IMR-90 (cell line): Measurements from ENCODE around the gene LGI4.

ENCODE experiments used
- BHLHE40 ChIP-seq: fragments of 150-350 bp; IDR thresholded peaks from 2 replicates; pipeline ENCODE4 v1.6.1; 2016; ENCODE audit warnings: mild to moderate bottlenecking, low read depth, low read length
- FOS ChIP-seq: fragments of 150-350 bp; IDR thresholded peaks from 2 replicates; pipeline ENCODE4 v1.6.1; 2016; ENCODE audit warnings: low read depth, low read length
- MAFK ChIP-seq: IDR thresholded peaks from 2 replicates; pipeline ENCODE4 v1.6.1; 2012; ENCODE audit warnings: low read depth, low read length, improper control_type of control experiment
- MAZ ChIP-seq: IDR thresholded peaks from 2 replicates; pipeline ENCODE4 v1.6.1; 2012; ENCODE audit warnings: low read depth, mild to moderate bottlenecking, low read length, improper control_type of control experiment, moderate library complexity, borderline replicate concordance
- NFE2L2 ChIP-seq: fragments of 150-350 bp; IDR thresholded peaks from 2 replicates; pipeline ENCODE4 v1.6.1; 2016; ENCODE audit warnings: low read depth, mild to moderate bottlenecking, low read length
- POLR2A ChIP-seq: IDR thresholded peaks from 2 replicates; pipeline ENCODE4 v1.6.1; 2012; ENCODE audit warnings: mild to moderate bottlenecking, low read depth, low read length
- RAD21 ChIP-seq: IDR thresholded peaks from 2 replicates; pipeline ENCODE4 v1.6.1; 2012; ENCODE audit warnings: low read length, improper control_type of control experiment
- RCOR1 ChIP-seq: IDR thresholded peaks from 2 replicates; pipeline ENCODE4 v1.6.1; 2012; ENCODE audit warnings: mild to moderate bottlenecking, low read length, improper control_type of control experiment; ENCODE audit not compliant: insufficient replicate concordance
- SMC3 ChIP-seq: fragments of 150-350 bp; IDR thresholded peaks from 2 replicates; pipeline ENCODE4 v1.6.1; 2016; ENCODE audit warnings: low read depth, mild to moderate bottlenecking, antibody characterized with exemption, low read length, moderate library complexity
- TF ChIP-seq, protein P1 (sequence below): conservative IDR thresholded peaks from 2 replicates; pipeline ENCODE4 v1.5.1; 2012; ENCODE audit warnings: mild to moderate bottlenecking, low read depth, low read length, improper control_type of control experiment
- TF ChIP-seq, protein P2 (sequence below): fragments of 150-350 bp; IDR thresholded peaks from 2 replicates; pipeline ENCODE4 v1.6.1; 2016; ENCODE audit warnings: low read depth, mild to moderate bottlenecking, low read length, moderate library complexity, borderline replicate concordance

DNA sequence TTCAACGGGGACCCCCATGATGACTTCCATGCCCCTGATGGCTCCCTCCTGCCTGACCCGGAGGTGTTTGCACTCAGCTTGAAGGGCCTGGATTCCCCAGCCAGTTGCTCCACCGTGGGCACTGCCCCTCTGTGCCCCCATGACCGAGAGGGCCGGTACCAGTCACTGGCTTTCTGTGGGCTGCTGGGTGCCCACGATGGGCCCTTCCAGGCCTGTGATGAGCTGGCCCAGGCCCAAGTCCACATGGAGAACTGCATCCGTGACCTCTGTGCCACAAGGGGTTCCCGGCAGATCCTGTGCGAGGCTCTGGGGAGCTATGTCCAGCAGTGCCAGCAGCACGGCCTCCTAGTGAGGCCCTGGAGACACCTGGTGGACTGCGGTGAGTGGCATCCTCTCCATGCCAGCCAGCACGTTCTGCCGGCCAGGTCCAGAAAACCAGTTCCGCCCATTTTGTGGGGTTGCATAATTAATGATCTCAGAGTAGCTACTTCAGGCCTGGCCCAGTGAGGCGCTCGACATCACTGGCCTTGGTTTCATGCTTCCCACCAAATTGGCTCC is 54.2 kb downstream of the LGI4 start:
- TF ChIP-seq, protein P1, sequence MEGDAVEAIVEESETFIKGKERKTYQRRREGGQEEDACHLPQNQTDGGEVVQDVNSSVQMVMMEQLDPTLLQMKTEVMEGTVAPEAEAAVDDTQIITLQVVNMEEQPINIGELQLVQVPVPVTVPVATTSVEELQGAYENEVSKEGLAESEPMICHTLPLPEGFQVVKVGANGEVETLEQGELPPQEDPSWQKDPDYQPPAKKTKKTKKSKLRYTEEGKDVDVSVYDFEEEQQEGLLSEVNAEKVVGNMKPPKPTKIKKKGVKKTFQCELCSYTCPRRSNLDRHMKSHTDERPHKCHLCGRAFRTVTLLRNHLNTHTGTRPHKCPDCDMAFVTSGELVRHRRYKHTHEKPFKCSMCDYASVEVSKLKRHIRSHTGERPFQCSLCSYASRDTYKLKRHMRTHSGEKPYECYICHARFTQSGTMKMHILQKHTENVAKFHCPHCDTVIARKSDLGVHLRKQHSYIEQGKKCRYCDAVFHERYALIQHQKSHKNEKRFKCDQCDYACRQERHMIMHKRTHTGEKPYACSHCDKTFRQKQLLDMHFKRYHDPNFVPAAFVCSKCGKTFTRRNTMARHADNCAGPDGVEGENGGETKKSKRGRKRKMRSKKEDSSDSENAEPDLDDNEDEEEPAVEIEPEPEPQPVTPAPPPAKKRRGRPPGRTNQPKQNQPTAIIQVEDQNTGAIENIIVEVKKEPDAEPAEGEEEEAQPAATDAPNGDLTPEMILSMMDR, result no peak
- TF ChIP-seq POLR2A (no peak), RAD21 (no peak), MAFK (no peak), FOS (no peak), NFE2L2 (no peak), SMC3 (no peak), BHLHE40 (no peak), RCOR1 (no peak), MAZ (no peak)
- TF ChIP-seq, protein P2, sequence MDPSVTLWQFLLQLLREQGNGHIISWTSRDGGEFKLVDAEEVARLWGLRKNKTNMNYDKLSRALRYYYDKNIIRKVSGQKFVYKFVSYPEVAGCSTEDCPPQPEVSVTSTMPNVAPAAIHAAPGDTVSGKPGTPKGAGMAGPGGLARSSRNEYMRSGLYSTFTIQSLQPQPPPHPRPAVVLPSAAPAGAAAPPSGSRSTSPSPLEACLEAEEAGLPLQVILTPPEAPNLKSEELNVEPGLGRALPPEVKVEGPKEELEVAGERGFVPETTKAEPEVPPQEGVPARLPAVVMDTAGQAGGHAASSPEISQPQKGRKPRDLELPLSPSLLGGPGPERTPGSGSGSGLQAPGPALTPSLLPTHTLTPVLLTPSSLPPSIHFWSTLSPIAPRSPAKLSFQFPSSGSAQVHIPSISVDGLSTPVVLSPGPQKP, result no peak
